D721Med (cell line): ENCODE results near the gene GPR55.

ENCODE experiments used
- DNase-seq: peaks from one replicate; pipeline ENCODE4 v3.0.0; 2011; ENCODE audit warnings: low spot score; ENCODE audit not compliant: insufficient read length
- FAIRE-seq: peaks from 2 replicates; lab custom pipeline; 2011; peaks lifted over from hg19 to GRCh38; lab: Jason Lieb, UNC
- CTCF ChIP-seq: IDR thresholded peaks from 2 replicates; pipeline ENCODE4 v1.5.1; 2012; ENCODE audit warnings: mild to moderate bottlenecking, control low read depth; ENCODE audit not compliant: insufficient read depth; ENCODE audit errors: missing control alignments

Gene GPR55

DNA sequence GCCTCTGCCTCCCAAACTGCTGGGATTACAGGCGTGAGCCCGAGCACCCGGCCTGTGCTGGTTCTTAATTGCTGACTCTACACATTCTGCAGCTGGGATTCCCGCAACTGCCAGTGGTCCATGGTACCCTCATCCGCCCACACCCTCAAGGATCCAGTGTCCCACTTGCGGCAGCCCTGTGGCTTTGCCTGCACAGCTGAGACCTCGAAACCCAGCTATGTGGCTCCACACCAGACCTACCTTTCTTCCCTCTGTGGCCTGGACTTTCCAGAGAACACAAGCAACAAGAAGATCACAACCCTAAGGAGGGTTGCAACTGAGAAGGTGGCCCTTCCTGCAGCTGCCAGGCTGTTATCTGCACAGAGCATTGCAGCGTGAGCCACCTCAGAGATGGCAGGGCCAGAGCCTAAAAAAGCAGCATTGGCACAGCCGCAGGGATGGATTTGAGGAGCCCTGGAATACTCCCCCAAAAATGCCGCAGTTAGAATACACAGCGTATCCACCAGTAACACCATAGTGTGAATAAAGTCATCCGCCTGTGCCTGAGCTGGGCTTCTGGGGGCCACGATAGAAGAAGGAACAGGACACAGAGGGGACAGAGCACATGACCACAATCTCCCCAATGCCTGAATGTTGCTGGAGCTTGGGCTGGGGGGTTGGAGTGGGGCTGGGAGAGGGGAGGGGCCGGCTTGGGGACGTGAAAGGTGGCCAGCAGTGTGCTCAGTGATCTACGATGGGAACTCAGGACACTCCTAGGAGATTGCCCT lies 1.9 kb downstream of the GPR55 start:
- FAIRE-seq (no peak), DNase-seq (no peak)
- TF ChIP-seq CTCF, result no peak

DNA sequence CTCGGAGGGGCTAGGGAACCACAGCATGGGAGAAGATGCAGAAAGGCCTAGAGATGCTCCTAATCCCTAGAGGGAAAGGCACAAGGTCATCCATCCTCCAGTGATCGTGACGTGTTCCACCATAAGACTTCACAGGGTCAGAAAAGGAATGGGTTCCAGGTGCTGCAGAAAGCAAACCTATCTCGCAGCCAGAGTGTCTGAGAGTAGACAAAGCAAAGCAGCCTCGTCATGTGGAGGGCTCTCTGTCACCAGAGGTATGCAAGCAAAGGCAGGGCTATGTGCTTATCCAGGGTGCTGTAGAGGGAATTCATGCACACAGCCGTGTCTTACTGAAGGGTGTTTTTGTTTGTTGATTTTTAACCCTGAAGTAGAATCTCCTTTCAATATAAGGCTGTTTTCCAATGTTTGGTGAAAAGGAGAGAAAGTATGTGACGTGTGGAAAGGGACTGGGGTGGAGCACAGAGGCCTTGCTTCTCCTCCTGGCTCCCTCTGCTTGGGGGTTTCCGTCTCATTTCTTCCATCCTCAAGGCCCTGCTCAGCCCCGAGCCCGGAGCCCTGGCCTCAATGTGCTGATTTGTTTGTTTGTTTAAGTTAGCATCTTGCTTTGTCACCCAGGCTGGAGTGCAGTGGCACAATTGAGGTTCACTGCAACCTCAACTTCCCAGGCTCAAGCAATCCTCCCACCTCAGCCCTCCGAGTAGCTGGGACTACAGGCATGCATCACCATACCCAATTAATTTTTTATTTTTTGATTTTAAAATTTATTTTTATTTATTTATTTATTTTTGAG lies 3.0 kb downstream of the GPR55 start:
- no peak for DNase-seq
- FAIRE-seq, result no peak
- no peak for TF ChIP-seq CTCF

DNA sequence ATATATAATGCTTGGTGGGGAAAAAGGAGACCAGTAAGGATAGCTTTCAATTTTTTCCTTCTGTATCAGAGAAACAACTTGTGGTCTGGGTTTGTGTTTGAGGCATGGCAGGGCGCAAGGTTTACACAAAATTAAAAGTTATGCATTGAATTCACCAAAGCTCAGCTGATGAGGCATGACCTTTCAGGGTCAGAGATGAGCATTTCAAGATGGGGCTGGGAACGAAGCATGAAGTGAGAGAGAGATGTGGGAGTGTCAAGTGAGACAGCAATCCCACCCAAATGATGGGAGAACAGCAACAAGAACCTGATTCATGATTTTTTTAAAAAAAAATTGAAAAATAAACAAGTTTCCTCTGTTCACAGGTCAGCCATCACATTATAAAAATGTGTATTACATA lies 4.9 kb downstream of the GPR55 start:
- DNase-seq (no peak), FAIRE-seq (no peak)
- no peak for TF ChIP-seq CTCF

DNA sequence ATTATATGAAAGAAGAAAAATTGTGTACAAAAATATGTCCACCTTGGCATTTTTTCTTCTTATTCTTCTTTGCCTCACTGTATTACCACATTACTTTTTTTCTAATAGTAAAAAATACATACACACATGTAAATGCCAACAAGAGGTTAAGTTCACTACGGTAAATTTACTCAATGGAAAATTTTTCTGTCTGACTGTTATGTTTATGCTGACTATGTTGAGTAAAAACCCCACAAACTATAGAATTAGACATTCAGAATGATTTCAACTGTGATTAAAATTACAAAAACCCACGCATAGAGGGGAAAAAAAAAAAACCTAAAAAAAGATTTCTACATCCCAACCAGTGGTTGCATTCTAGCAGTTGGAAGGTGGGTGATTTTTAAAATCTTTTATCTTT lies 5.4 kb downstream of the GPR55 start:
- DNase-seq (no peak), FAIRE-seq (no peak)
- no peak for TF ChIP-seq CTCF

DNA sequence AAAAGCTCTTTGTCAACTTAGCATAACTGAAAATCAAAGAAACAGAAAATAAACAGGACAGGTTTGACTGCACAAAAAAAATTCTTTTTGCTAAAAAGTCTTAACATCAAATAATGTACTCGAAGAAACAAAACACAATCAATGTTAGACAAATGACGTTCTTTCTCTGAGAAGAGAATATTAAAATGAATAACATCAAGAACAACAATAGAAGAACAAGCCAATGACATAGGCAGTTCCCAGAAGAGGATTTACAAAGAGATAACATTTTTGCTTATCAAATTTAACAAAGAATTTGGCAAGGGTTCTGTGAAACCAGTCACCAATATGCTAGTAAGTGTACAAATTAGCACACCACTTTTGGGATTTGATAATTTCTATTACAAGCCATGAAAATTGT lies 5.8 kb downstream of the GPR55 start:
- no peak for TF ChIP-seq CTCF
- FAIRE-seq (no peak), DNase-seq (no peak)

- FAIRE-seq (no peak), DNase-seq (no peak)
- no peak for TF ChIP-seq CTCF
These were observed 8.8 kb downstream of the GPR55 start for GRCh38 chr2:230916218-230916617.

GRCh38 chr2:230915319-230915718 lies 9.7 kb downstream of the GPR55 start:
- TF ChIP-seq CTCF, result no peak
- no peak for DNase-seq
- FAIRE-seq, result no peak
